Astrocyte (in vitro differentiated cells and primary cell): Measurements from ENCODE around the gene CD8B2. TPM values are rescaled to one million over a fixed set of nuclear protein-coding genes. Genes with fewer than 3 reads are reported as not detected.

Experiments used
- DNase-seq: peaks from one replicate; pipeline ENCODE4 v3.0.0-alpha.2; 2010; ENCODE audit warnings: low read depth
- FAIRE-seq: peaks from 2 replicates; lab custom pipeline; 2011; peaks lifted over from hg19 to GRCh38; lab: Jason Lieb, UNC
- H2AFZ ChIP-seq: 2 replicates; pipeline ENCODE4 v1.6.0; 2012; ENCODE audit warnings: low read depth, low read length, inconsistent platforms
- H3K27ac ChIP-seq: 2 replicates; pipeline ENCODE4 v1.5.1; 2011; ENCODE audit warnings: low read depth, low read length, inconsistent platforms
- H3K27me3 ChIP-seq: 2 replicates; pipeline ENCODE4 v1.6.0; 2011; ENCODE audit warnings: low read length, inconsistent platforms; ENCODE audit not compliant: insufficient read depth
- H3K36me3 ChIP-seq: 2 replicates; pipeline ENCODE4 v1.5.1; 2011; ENCODE audit warnings: low read length, inconsistent platforms; ENCODE audit not compliant: insufficient read depth
- H3K4me1 ChIP-seq: 2 replicates; pipeline ENCODE4 v1.5.1; 2011; ENCODE audit warnings: low read length, inconsistent platforms; ENCODE audit not compliant: insufficient read depth
- H3K4me2 ChIP-seq: 2 replicates; pipeline ENCODE4 v1.6.0; 2012; ENCODE audit warnings: low read length, inconsistent platforms
- H3K4me3 ChIP-seq: 2 replicates; pipeline ENCODE4 v1.5.1; 2011; ENCODE audit warnings: low read depth, mild to moderate bottlenecking, low read length, inconsistent platforms; ENCODE audit not compliant: insufficient read depth
- H3K79me2 ChIP-seq: 2 replicates; pipeline ENCODE4 v1.6.0; 2012; ENCODE audit warnings: mild to moderate bottlenecking, low read length, inconsistent platforms; ENCODE audit not compliant: insufficient read depth
- H3K9ac ChIP-seq: 2 replicates; pipeline ENCODE4 v1.6.0; 2012; ENCODE audit warnings: mild to moderate bottlenecking, low read length, inconsistent platforms
- H3K9me3 ChIP-seq: 2 replicates; pipeline ENCODE4 v1.5.1; 2012; ENCODE audit warnings: low read depth, mild to moderate bottlenecking, low read length, inconsistent platforms; ENCODE audit not compliant: insufficient read depth
- H4K20me1 ChIP-seq: 2 replicates; pipeline ENCODE4 v1.6.0; 2012; ENCODE audit warnings: low read length, inconsistent platforms; ENCODE audit not compliant: insufficient read depth
- H3K27ac Mint-ChIP-seq: one replicate; pipeline ENCODE4 v1.8.0; 2021; ENCODE audit warnings: mild to moderate bottlenecking, mixed read lengths; ENCODE audit not compliant: unreplicated experiment
- H3K27me3 Mint-ChIP-seq: one replicate; pipeline ENCODE4 v1.8.0; 2021; ENCODE audit warnings: low read depth, mixed read lengths; ENCODE audit not compliant: unreplicated experiment
- H3K36me3 Mint-ChIP-seq: one replicate; pipeline ENCODE4 v1.8.0; 2021; ENCODE audit warnings: low read depth, mixed read lengths; ENCODE audit not compliant: unreplicated experiment
- H3K4me1 Mint-ChIP-seq: one replicate; pipeline ENCODE4 v1.8.0; 2021; ENCODE audit warnings: low read depth, mixed read lengths; ENCODE audit not compliant: unreplicated experiment
- H3K4me3 Mint-ChIP-seq: one replicate; pipeline ENCODE4 v1.8.0; 2021; ENCODE audit warnings: mild to moderate bottlenecking, moderate library complexity, mixed read lengths; ENCODE audit not compliant: unreplicated experiment
- H3K9me3 Mint-ChIP-seq: one replicate; pipeline ENCODE4 v1.8.0; 2021; ENCODE audit warnings: mild to moderate bottlenecking, mixed read lengths; ENCODE audit not compliant: unreplicated experiment
- CTCF ChIP-seq: IDR thresholded peaks from 2 replicates; pipeline ENCODE4 v1.5.1; 2011; ENCODE audit warnings: low read depth, mild to moderate bottlenecking, inconsistent platforms, low read length, moderate library complexity; ENCODE audit not compliant: insufficient read depth
- EZH2 ChIP-seq: IDR thresholded peaks from 2 replicates; pipeline ENCODE4 v1.6.1; 2012; ENCODE audit warnings: mild to moderate bottlenecking, low read length, inconsistent platforms; ENCODE audit not compliant: insufficient read depth
- total RNA-seq: library from RNA; stranded (reverse); gene quantifications from 2 replicates; pipeline ENCODE4 v1.2.1, GENCODE V29; 2021

Gene CD8B2
- total RNA-seq, 1 donor from 2014 or later, result not detected

DNA sequence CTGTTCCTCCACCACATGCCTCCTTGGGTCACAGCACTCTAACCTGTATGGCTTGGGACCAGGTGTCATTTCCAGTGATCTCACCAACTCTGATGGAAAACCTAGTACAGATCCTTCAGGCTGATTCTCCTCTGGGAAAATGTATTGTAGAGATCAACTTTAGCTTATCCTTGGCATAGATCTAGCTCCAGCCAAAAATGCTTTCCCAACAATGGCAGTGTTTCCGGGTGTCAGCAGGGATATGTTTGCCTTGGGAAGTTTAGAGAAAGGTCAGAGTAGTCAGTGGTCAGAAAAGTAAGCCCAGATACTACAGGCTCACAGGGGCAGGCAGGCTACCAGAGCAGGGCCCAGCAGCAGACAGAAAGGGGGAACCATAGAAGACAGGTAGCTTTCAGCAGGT is 73.6 kb downstream of the CD8B2 start:
- Mint-ChIP-seq H3K27me3 (peaks cover 5% of the 10 kb centered on the region), H3K9me3 (peaks cover 5% of the 10 kb centered on the region), H3K27ac (no peak overlapping the region), H3K4me3 (no peak overlapping the region), H3K36me3 (no peaks in the 10 kb centered on the region), H3K4me1 (peaks cover 8% of the 10 kb centered on the region)
- Histone ChIP-seq H3K36me3 (no peaks in the 10 kb centered on the region), H3K79me2 (no peaks in the 10 kb centered on the region), H4K20me1 (no peaks in the 10 kb centered on the region), H3K9ac (no peak overlapping the region), H3K4me1 (no peaks in the 10 kb centered on the region), H3K4me2 (no peak overlapping the region), H3K27me3 (no peaks in the 10 kb centered on the region), H3K27ac (no peak overlapping the region), H3K9me3 (no peaks in the 10 kb centered on the region), H3K4me3 (no peak overlapping the region), H2AFZ (no peak overlapping the region)
- no peak for DNase-seq
- no peak for FAIRE-seq
- no peak for TF ChIP-seq EZH2
- no peak for TF ChIP-seq CTCF

- no peak overlapping the region for H3K27ac Mint-ChIP-seq
- DNase-seq, result no peak
These were observed 74.2 kb downstream of the CD8B2 start for GRCh38 chr2:106561356-106561755.

More at GRCh38 chr2:106561356-106561755, 74.2 kb downstream of the CD8B2 start:
- no peak overlapping the region for H3K4me2 ChIP-seq
- H3K27me3 ChIP-seq, result no peaks in the 10 kb centered on the region
- Mint-ChIP-seq H3K4me3 (no peak overlapping the region), H3K9me3 (peaks cover 5% of the 10 kb centered on the region), H3K36me3 (no peaks in the 10 kb centered on the region), H3K27me3 (peaks cover 5% of the 10 kb centered on the region), H3K4me1 (peaks cover 14% of the 10 kb centered on the region)
- TF ChIP-seq CTCF (no peak), EZH2 (no peak)
- no peaks in the 10 kb centered on the region for H3K79me2 ChIP-seq
- H3K4me1 ChIP-seq, result no peaks in the 10 kb centered on the region
- no peak overlapping the region for H3K4me3 ChIP-seq
- H3K27ac ChIP-seq, result no peak overlapping the region
- H3K36me3 ChIP-seq, result no peaks in the 10 kb centered on the region
- no peaks in the 10 kb centered on the region for H3K9me3 ChIP-seq
- no peak overlapping the region for H3K9ac ChIP-seq
- H2AFZ ChIP-seq, result no peak overlapping the region
- H4K20me1 ChIP-seq, result no peaks in the 10 kb centered on the region
- no peak for FAIRE-seq
